Activated CD4-positive, alpha-beta T cell treated with anti-CD3 and anti-CD28 coated beads, Interleukin-2, amount 50 U/mL, for 24 hours (primary cell): Measurements from ENCODE around the gene TMEM259.

Source experiments
- DNase-seq, 2 donors: peaks; one replicate each; pipeline ENCODE4 v3.0.0-alpha.2; 2020; ENCODE audit warnings: low read depth in 1 of 2, low spot score in 1 of 2

Gene TMEM259

GRCh38 chr19:963486-963951 lies 57.4 kb downstream of the TMEM259 start:
- no peak for DNase-seq

- DNase-seq: no peak
These were observed 58.1 kb downstream of the TMEM259 start for GRCh38 chr19:962683-963400.

DNA sequence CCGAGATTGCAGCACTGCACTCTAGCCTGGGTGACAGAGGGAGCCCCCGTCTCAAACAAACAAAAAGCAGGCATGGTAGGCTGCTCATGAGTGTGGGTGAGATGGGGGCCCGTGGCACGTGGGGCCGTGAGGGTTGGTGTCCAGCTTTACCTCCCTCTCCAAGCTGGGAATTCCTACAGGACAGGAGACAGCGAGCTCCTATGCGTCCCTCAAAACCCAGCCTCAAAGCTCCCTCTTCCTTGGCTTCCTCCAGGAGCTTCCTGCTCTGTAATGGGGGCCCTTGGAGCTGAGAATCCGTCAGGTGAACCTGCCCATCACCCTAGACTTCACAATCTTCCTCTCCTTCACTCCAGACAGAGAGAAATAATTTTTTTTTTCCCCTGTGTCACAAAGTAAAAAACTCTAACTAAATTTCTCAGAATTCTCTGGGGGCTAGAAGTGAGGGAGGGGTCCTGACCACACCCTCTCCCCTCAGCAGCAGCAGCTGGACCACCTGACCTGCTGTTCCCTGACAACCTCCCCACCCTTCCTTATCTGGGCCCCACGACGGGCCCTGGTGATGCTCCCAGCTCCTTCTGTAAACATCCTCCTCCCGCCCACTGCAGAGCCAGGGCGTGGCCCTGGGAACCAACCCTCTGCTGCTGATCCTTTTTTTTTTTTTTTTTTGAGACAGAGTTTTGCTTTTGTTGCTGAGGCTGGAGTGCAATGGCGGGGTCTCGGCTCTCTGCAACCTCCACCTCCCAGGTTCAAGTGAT lies 58.9 kb downstream of the TMEM259 start:
- DNase-seq: no peak

DNA sequence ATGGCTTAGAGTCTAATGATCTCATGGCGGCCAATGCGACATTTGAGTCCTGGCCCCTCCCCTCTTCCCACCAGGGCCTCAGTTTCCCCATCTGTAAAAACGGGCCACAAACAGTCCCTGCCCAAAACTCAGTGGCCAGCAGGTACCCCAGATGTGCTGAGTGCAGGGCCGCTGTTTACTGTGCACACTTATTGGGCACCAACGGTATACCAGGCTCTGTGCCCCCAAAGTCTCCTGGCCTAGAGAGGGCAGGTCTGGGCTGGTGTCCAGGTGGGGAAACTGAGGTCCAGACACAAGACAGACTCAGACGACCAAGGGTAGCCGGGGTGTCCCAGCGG lies 60.4 kb downstream of the TMEM259 start:
- no peak for DNase-seq

GRCh38 chr19:960020-960419 lies 60.9 kb downstream of the TMEM259 start:
- no peak for DNase-seq
